Lower lobe of right lung (tissue), 2 donors: ENCODE data around the gene AP3S2. TPM values are rescaled to one million over a fixed set of nuclear protein-coding genes. Genes with fewer than 3 reads are reported as not detected.
"Not testable (repeated sequence)": the region's sequence is repeated elsewhere in the genome, so short reads cannot be mapped to it uniquely, and the experiment has no call there.

Source experiments
- ATAC-seq, 2 donors: fragments of 200-7000 bp; cut with Tn5 transposase; one replicate each; pipeline ENCODE4 v1.9.1; 2020 to 2022; ENCODE audit warnings: mild to moderate bottlenecking in 2 of 2, moderate library complexity in 2 of 2
- DNase-seq: peaks from one replicate; pipeline ENCODE4 v3.0.0-alpha.2; 2020
- H3K27ac ChIP-seq: fragments of 200-600 bp; one replicate; pipeline ENCODE4 v1.8.0; 2022
- H3K27me3 ChIP-seq: fragments of 200-600 bp; one replicate; pipeline ENCODE4 v1.8.0; 2022; ENCODE audit warnings: low read depth
- H3K36me3 ChIP-seq: fragments of 200-600 bp; one replicate; pipeline ENCODE4 v1.8.0; 2022; ENCODE audit warnings: mild to moderate bottlenecking
- H3K4me1 ChIP-seq: fragments of 200-600 bp; one replicate; pipeline ENCODE4 v1.8.0; 2022
- H3K4me3 ChIP-seq: fragments of 200-600 bp; one replicate; pipeline ENCODE4 v1.8.0; 2022; ENCODE audit warnings: mild to moderate bottlenecking
- H3K9me3 ChIP-seq: fragments of 200-600 bp; one replicate; pipeline ENCODE4 v1.8.0; 2022
- CTCF ChIP-seq: fragments of 200-600 bp; IDR thresholded peaks from one replicate; pipeline ENCODE4 v1.8.0; 2022; ENCODE audit warnings: antibody characterized with exemption, mild to moderate bottlenecking
- intact Hi-C: fragments of 100-400 bp; cut with DNase I; formaldehyde crosslinking; loops from one replicate; pipeline ENCODE4 v1.11.0; 2022
- total RNA-seq: library from RNA; stranded (reverse); fragmentation: NEBNext Ultra II Directional; extraction: Animal tissue kit (Norgen Biotek cat#: 25700); gene quantifications from one replicate; pipeline ENCODE4 v1.2.1, GENCODE V29; 2021
- donor health status: DM: no; HTN: yes; CAD: no; lungs with severe emphysema.

The AP3S2 gene
- total RNA-seq, 1 donor from 2014 or later = 36.9 TPM

DNA sequence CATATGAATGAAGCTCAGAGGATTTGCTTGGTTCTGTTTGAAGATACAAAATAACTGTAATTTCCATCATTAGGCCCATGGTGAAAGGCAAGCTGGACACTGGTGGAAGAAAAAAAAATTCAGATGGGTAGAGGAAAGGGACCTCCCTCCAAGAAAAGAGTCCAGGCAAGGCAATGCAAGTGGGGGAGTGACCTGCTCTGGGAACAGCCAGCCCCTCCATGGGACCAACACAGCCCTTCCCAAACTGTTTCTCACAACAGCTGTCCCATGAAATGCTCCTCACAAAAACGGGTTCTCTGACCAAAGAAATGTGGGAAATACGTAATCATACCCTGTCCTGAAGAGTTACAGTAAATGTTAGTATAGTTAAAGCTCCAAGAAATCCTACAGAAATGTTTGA lies 4.4 kb upstream of the AP3S2 start:
- Histone ChIP-seq H3K36me3 (peaks cover 34% of the 10 kb centered on the region), H3K4me3 (no peak overlapping the region), H3K27me3 (no peaks in the 10 kb centered on the region), H3K27ac (no peak overlapping the region), H3K9me3 (no peaks in the 10 kb centered on the region), H3K4me1 (peaks cover 18% of the 10 kb centered on the region)
- ATAC-seq (no peak), DNase-seq (no peak)
- intact Hi-C loops = loop anchor here (10.0 kb wide), 1 partner anchor 187 kb away; no protein-coding TSS in a partner anchor
- no peak for TF ChIP-seq CTCF

- DNase-seq = no peak
Measured at GRCh38 chr15:89893027-89893426, 767 bp downstream of the AP3S2 start.

GRCh38 chr15:89888214-89888804 lies 5.5 kb downstream of the AP3S2 start:
- Histone ChIP-seq H3K27ac (no peak overlapping the region), H3K9me3 (no peaks in the 10 kb centered on the region), H3K4me1 (peaks cover 13% of the 10 kb centered on the region), H3K27me3 (no peaks in the 10 kb centered on the region), H3K4me3 (no peak overlapping the region), H3K36me3 (peaks cover 57% of the 10 kb centered on the region)
- TF ChIP-seq CTCF = peak; percentile 20
- ATAC-seq = no peak
- intact Hi-C loops = no loop called here
- no peak for DNase-seq

More at GRCh38 chr15:89893027-89893426, 767 bp downstream of the AP3S2 start:
- Histone ChIP-seq H3K36me3 (peaks cover 13% of the 10 kb centered on the region), H3K27ac (peak overlapping the region; percentile 95), H3K4me3 (peak overlapping the region; percentile 97), H3K27me3 (no peaks in the 10 kb centered on the region), H3K4me1 (peaks cover 24% of the 10 kb centered on the region), H3K9me3 (no peaks in the 10 kb centered on the region)
- intact Hi-C loops = loop anchor here (10.0 kb wide), 1 partner anchor 192 kb away; no protein-coding TSS in a partner anchor
- no peak for TF ChIP-seq CTCF
- peak in 1 of 2 donors; percentile 34 for ATAC-seq

DNA sequence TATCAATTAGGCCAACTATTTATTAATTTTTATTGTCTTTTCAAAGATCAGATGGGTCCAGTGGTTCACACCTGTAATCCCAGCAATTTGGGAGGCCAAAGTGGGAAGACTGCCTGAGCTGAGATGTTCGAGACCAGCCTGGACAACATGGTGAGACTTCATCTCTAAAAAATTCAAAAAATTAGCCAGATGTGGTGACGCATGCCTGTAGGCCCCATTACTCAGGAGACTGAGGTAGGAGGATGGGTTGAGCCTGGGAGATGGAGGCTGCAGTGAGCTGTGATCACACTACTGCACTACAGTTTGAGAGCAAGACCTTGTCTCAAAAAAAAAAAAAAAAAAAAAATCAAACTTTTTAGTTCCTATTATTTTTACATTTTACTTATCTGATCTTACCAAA lies 8.2 kb downstream of the AP3S2 start:
- Histone ChIP-seq H3K27me3 (no peaks in the 10 kb centered on the region), H3K4me1 (no peaks in the 10 kb centered on the region), H3K9me3 (no peaks in the 10 kb centered on the region), H3K27ac (no peak overlapping the region), H3K36me3 (peaks cover 81% of the 10 kb centered on the region), H3K4me3 (no peak overlapping the region)
- no peak for TF ChIP-seq CTCF
- DNase-seq = no peak
- no peak for ATAC-seq
- intact Hi-C loops = no loop called here

GRCh38 chr15:89885179-89885578 lies 8.6 kb downstream of the AP3S2 start:
- H3K36me3 ChIP-seq = peaks cover 81% of the 10 kb centered on the region
- ATAC-seq, H3K9me3 ChIP-seq, H3K27me3 ChIP-seq, intact Hi-C loops, H3K4me3 ChIP-seq, H3K27ac ChIP-seq, DNase-seq, H3K4me1 ChIP-seq: not testable (repeated sequence)

GRCh38 chr15:89883518-89883917 lies 10.3 kb downstream of the AP3S2 start:
- no peaks in the 10 kb centered on the region for H3K4me1 ChIP-seq
- TF ChIP-seq CTCF = no peak
- intact Hi-C loops = no loop called here
- no peaks in the 10 kb centered on the region for H3K27me3 ChIP-seq
- H3K4me3 ChIP-seq = no peak overlapping the region
- H3K9me3 ChIP-seq = no peaks in the 10 kb centered on the region
- H3K36me3 ChIP-seq = peaks cover 84% of the 10 kb centered on the region
- DNase-seq (no peak), ATAC-seq (no peak)
- no peak overlapping the region for H3K27ac ChIP-seq
